Urinary bladder (tissue), 4 donors: ENCODE results near the gene FDXR. TPM values are rescaled to one million over a fixed set of nuclear protein-coding genes. Genes with fewer than 3 reads are reported as not detected.

Source experiments
- DNase-seq: peaks from one replicate; pipeline ENCODE4 v3.0.0-alpha.2; 2015; ENCODE audit errors: extremely low spot score
- H3K27ac ChIP-seq: one replicate; pipeline ENCODE4 v1.5.1; 2013; ENCODE audit warnings: low read depth, mild to moderate bottlenecking, moderate library complexity
- H3K36me3 ChIP-seq: one replicate; pipeline ENCODE4 v1.6.1; 2013; ENCODE audit warnings: mild to moderate bottlenecking, moderate library complexity; ENCODE audit not compliant: insufficient read depth
- H3K4me1 ChIP-seq: one replicate; pipeline ENCODE4 v1.6.1; 2013; ENCODE audit warnings: mild to moderate bottlenecking, moderate library complexity; ENCODE audit not compliant: insufficient read depth
- H3K4me3 ChIP-seq: one replicate; pipeline ENCODE4 v1.5.1; 2013; ENCODE audit warnings: low read depth, low read length
- WGBS: extraction: QIAGEN DNeasy Blood & Tissue Kit; methylation state at CpG from one replicate; pipeline ENCODE4 v1.1.7; 2013; 5-methylcytosine and 5-hydroxymethylcytosine counted together
- polyA plus RNA-seq: library from polyadenylated mRNA; stranded (reverse); fragments of 200-250 nt; gene quantifications from one replicate; pipeline ENCODE4 v1.2.3, GENCODE V29; 2013
- total RNA-seq: library from RNA; depleted of rRNA; stranded (reverse); fragments of >200 nt; gene quantifications from one replicate; pipeline ENCODE4 v1.2.3, GENCODE V29; 2014
- donor health status: healthy with polysubstance abuse.
- donor health status: healthy.

FDXR gene
- total and polyA plus RNA-seq, 2 donors = 3.7 to 12.3 TPM

DNA sequence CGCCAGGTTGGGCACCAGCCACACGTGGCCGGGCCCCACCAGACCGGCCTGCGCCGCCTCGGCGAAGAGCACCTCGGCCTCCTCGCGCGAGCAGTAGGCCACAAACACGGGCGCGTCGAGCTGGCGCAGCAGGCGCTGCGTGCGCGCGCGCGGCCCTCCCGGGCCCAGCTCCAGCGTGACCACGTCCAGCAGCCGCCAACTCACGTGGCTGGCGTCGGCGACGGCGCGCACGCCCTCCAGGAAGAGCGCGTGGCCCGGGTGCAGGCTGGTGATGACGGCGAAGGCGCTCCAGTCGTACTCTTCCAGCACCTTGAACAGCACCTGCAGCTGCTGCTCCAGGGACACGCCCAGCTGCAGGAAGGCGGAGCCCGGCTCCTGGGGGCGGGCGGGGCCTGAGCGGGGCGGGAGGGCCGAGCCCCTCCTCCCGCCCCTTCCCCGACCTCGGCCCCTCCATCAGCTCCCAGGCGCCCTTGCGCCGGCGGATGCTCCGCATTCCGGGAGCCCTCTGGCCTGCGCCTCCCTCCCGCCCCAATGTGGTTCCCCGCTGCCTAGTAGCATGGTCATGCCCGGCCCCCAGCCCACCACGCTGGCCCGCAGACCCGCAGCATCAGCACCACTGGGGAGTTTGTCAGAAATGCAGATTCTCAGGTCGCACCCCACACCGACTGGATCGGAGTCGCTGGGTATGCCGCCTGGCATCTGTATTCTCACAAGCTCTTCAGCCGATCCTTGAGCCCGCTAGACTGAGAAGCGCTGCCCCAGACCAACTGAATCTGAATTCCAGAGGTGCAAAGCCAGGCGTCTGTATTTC lies 20.4 kb downstream of the FDXR start:
- DNase-seq = no peak
- Histone ChIP-seq H3K36me3 (no peaks in the 10 kb centered on the region), H3K4me3 (no peak overlapping the region), H3K4me1 (no peaks in the 10 kb centered on the region), H3K27ac (no peak overlapping the region)
- 9% methylated on average over 76 of the region's 76 CpGs for WGBS

DNA sequence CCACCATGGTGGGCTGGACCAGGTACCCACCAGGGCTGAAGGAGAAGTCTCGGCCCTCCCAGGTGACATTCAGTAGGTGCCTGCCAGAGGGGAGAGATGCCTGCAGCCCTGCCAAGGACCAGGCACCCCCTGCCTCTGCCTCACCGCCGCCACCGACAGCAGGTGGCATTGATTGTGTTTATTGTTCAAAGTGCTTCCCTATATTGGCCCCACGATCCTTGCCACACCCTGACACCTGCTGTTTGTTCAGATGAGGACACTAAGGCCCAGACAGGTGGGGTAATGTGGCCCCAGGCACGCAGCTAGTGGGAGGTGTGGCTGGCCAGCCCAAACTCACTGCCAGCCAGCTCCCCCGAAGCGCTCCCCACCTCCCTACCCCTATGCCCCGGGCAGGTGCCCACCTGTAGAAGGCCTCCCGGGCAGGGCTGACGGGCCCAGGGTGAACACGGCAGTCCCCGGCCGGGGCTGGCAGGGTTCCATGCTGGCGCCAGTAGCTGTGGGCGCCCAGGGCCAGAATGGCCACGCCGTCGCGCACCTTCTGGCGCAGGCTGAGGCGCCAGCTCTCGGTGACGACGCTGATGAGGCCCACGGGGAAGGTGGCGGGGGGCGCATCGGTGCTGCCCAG lies 21.1 kb downstream of the FDXR start:
- Histone ChIP-seq H3K4me3 (no peak overlapping the region), H3K27ac (no peak overlapping the region), H3K4me1 (no peaks in the 10 kb centered on the region), H3K36me3 (no peaks in the 10 kb centered on the region)
- 62% methylated on average over 29 of the region's 29 CpGs for WGBS
- no peak for DNase-seq

DNA sequence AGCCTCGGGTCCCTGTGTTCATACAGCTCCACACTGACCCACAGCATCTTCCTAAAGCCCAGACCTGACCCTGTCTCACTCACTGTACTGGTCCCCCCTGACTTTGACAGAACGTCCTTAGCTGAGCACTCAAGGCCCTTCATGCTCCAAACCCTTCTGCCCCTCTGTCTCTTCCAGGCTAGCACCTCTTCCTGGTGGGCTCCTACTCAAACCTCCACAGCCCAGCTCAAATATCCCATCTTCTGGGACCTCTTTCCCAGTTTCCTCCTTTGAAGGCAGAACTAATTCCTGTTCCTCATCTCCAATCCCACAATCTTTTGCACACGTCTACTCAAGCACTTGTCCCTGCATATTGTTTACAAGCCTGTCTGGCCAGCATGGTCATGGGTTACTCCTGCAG lies 21.9 kb downstream of the FDXR start:
- WGBS = 60% methylated on average over 3 of the region's 3 CpGs
- no peak overlapping the region for H3K27ac ChIP-seq
- DNase-seq = no peak
- H3K36me3 ChIP-seq = no peaks in the 10 kb centered on the region
- no peaks in the 10 kb centered on the region for H3K4me1 ChIP-seq
- no peak overlapping the region for H3K4me3 ChIP-seq

DNA sequence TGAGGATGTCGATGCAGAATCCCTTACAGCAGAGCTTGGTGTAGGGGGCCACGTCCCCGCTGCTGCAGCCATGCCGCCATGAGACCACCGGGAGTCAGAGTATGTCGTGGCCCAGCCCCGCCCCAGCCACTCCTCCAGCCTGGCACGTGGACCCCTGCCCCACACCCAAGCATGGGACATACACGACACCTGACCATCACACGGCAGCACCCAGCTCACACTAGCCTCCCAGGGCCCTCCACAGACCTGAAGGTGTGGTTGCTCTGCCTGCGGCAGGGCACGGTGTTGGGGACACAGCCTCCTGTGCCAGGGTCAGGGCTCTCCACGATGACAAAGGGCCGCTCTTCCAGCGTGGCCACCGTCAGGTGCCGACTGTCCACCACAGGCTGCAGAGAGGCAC lies 22.5 kb downstream of the FDXR start:
- 81% methylated on average over 17 of the region's 17 CpGs for WGBS
- Histone ChIP-seq H3K4me3 (no peak overlapping the region), H3K27ac (no peak overlapping the region), H3K4me1 (no peaks in the 10 kb centered on the region), H3K36me3 (no peaks in the 10 kb centered on the region)
- no peak for DNase-seq

DNA sequence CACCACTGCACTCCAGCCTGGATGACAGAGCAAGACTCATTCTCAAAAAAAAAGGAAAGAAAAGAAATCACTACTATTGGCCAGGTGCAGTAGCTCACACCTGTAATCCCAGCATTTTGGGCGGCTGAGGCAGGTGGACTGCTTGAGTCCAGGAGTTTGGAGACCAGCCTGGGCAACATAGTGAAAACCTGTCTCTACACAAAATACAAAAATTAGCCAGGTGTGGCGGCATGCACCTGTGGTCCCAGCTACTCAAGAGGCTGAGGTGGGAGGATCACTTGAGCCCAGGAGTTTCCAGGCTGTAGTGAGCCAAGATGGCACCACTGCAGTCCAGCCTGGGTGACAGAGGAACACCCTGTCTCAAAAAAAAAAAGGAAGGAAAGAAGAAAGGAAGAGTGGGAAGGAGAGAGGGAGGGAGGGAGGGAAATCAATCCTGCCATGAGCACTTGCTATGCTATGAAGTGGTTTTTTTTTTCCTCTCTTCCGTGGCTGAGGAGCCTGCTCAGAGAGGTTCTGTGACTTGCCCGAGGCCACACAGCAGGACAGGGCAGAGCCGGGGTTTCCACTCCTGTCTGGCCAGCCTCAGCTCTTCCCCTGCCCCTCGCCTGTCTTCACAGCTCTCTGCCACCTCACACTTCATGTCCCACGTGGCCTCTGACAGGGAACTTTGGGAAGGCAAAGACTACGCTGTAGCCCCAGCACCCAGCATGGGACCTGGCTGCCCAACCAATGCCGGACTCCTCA lies 24.0 kb downstream of the FDXR start:
- WGBS = 71% methylated on average over 9 of the region's 9 CpGs
- Histone ChIP-seq H3K4me3 (no peak overlapping the region), H3K36me3 (no peaks in the 10 kb centered on the region), H3K4me1 (no peaks in the 10 kb centered on the region), H3K27ac (no peak overlapping the region)
- DNase-seq = no peak

DNA sequence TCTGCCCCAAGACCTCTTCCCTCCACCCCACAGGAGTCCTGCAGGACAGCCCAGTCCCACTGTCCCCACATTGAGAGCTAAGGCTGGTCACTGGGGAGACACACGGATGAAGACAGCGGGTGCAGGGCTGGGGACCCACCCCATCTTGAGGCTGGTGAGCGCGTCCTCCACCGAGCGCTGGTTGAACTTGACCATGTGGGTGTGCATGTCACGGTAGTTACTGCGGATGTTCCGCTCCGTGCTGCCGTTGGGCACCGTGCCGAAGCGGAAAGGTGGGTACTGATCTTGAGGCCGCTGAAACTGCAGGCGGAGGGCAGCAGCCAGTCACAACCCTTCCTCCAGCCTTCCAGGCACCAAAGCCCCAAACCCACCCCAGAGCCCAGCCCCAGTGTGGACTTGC lies 26.2 kb downstream of the FDXR start:
- H3K27ac ChIP-seq = no peak overlapping the region
- H3K4me3 ChIP-seq = no peak overlapping the region
- WGBS = 94% methylated on average over 16 of the region's 16 CpGs
- DNase-seq = no peak
- H3K4me1 ChIP-seq = no peaks in the 10 kb centered on the region
- no peaks in the 10 kb centered on the region for H3K36me3 ChIP-seq

DNA sequence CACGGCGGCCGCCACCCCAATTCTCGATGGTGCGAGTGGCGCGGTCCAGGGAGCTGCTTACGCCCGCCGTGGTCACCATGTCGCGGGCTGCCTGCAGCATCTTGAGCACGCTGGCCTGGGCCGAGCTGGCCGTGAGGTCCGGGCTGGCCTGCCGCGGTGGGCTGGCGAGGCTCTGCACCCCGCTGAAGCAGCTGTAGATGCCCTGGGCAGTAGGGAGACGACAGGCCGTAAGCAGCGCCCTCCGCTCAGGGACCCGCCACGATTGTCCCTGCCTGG lies 29.5 kb downstream of the FDXR start:
- no peak overlapping the region for H3K4me3 ChIP-seq
- WGBS = 34% methylated on average over 26 of the region's 26 CpGs
- no peak overlapping the region for H3K27ac ChIP-seq
- DNase-seq = no peak
- H3K36me3 ChIP-seq = no peaks in the 10 kb centered on the region
- no peaks in the 10 kb centered on the region for H3K4me1 ChIP-seq

DNA sequence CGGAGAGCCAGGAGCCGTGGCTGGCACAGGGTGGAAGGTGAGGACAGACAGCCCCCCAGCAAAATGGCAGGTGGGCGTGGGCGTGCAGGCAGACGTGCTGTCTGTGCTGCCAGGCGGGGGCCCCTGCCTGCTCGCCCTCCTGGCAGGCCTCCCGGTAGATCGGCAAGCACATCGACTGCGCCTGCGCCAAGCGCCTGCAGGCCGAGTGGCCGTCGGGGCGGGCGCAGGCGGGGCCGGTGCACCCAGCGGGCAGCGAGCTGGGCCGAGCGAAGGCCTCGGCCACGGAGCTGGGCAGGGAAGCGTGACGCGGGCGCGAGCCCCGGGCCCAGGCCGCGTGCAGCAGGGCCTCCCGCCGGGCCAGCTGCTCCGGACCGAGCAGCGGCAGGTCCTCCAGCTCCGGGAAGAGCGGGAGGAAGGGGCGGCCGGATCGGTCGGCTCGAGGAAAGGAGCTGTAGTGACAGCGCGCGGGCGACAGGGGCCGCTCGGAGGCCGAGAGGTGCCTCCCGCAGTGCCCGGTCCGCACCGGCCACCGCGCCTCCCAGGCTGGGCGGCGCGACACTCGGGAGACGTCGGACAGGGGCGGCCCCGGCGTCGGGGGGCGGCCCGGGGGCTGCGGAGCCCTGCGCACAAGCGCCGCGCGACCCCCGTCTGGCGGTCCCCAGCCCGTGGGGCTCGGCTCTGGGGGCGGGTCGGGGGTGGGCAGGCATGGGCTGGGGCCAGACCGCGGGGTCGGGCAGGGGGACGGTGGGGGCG lies 30.0 kb downstream of the FDXR start:
- no peak for DNase-seq
- Histone ChIP-seq H3K27ac (no peak overlapping the region), H3K4me3 (peak overlapping the region; percentile 9), H3K4me1 (no peaks in the 10 kb centered on the region), H3K36me3 (no peaks in the 10 kb centered on the region)
- 2% methylated on average over 88 of the region's 88 CpGs for WGBS

DNA sequence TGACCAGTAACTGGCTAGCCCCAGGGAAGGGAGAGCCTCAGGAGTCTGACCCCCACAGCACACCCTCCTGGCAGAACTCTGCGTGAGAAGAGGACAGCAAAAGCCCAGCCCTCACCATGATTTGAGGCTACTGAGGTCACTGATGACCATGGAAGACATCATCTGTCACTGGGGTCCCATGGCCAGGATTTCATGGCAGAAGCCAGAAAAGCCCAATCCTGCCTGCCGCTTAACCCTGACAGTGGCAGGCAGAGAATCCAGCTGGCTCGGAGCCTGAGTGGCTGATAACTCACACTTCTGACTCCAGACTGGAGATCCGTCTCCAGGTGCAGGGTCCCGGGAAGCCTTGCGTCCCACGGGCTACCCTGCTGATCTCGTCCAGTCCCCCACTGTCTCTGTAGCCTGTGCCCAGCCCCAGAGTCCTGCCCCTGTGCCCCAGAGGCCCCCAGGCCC lies 30.6 kb downstream of the FDXR start:
- no peak overlapping the region for H3K27ac ChIP-seq
- no peak for DNase-seq
- H3K4me1 ChIP-seq = no peaks in the 10 kb centered on the region
- H3K36me3 ChIP-seq = no peaks in the 10 kb centered on the region
- 35% methylated on average over 8 of the region's 8 CpGs for WGBS
- no peak overlapping the region for H3K4me3 ChIP-seq

DNA sequence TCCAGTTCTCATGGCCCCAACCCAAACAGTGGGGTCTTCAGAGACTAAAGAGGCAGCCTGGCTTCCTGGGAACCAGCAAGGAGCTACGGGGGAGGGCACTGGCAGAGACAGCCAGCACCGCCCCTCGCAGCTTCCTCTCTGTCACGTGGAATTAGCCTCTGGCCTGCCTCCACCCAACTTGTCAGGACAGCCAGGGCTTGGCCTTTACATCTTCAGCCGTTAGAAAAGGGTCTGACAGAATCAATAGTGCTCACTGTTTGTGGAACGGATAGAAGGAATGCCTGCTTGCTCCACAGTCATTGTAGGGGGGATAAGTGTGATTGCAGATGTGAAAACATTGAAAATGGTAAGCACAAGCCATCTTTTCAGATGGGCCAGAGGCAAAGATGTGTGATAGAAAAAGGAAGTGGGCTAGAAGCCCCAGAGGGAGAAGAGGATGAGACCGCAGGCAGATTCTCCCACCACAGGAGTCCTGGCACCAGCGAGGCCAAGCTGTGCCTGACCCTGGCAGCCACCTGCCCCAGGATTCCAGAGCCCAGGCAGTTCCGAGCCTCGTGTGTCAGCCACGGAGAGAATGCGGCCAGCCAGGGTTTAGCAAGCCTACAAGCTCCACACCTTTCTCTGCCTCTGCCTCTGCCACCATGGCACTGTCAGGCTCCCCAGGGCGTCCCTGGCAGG lies 31.7 kb downstream of the FDXR start:
- DNase-seq = no peak
- 36% methylated on average over 13 of the region's 13 CpGs for WGBS
- H3K36me3 ChIP-seq = peaks cover 1% of the 10 kb centered on the region
- no peak overlapping the region for H3K4me3 ChIP-seq
- H3K27ac ChIP-seq = no peak overlapping the region
- H3K4me1 ChIP-seq = no peaks in the 10 kb centered on the region

DNA sequence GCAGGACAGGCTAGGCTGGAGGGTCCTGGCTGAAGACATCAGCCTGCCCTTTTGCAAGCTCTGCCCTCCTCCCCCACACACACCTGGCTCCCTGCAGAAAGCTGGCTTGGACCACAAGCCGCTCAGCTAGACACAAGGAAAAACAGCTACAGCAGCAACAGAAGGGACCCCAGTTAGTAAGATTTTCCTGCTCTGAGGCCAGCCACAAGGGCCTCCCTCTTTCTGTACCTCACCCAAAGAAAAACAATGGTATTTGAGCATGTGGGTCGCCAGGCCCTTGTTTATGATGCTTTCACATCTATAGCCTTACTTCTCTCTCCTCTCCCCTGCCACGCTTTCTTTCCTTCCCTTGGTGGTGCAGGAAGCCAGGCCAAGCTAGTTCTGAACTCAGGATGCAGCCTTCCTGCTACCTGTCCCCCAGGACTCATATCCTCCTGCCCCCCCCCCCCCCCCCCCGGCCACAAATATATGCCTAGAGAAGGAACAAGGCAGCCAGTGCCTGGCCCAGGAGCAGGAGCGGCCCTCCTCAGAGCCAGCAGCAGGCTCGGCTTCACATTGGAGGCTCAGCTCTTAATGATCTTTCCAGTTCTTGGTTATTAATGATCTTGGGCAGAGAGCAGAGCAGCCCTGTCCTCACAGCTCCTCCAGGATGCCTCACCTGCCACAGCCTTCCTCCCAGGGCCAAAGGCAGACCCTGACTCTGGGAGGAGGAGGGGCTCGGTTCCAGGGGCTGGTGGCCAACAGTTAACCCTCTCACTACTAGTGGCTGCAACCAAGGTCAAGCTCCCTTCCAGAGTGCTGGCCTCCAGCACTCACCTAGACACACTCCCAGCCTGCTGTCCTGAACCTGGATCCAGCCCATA lies 32.6 kb downstream of the FDXR start:
- no peaks in the 10 kb centered on the region for H3K4me1 ChIP-seq
- peaks cover 5% of the 10 kb centered on the region for H3K36me3 ChIP-seq
- DNase-seq = no peak
- H3K27ac ChIP-seq = no peak overlapping the region
- H3K4me3 ChIP-seq = no peak overlapping the region
- 56% methylated on average over 7 of the region's 7 CpGs for WGBS

DNA sequence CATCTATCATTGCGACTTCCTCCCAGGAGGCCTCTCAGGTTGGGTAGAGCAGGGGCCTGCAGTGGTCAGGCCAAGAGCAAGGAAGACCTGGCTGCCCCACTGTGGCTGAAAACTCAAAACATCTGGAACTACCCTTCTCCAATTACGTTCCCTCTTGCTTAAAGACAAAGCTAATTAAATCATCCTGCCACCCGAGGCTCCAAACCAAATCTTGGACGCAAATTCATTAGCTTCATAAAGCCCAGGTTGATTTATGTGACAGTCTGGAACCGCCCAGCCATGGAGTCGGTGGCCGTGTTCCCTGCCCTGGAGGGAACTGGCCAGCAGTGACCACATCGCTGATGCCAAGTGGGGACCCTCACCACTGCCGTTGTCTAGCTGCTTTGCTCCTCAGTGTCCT lies 34.5 kb downstream of the FDXR start:
- H3K27ac ChIP-seq = no peak overlapping the region
- H3K36me3 ChIP-seq = peaks cover 5% of the 10 kb centered on the region
- H3K4me3 ChIP-seq = no peak overlapping the region
- no peak for DNase-seq
- H3K4me1 ChIP-seq = no peaks in the 10 kb centered on the region
- 77% methylated on average over 9 of the region's 9 CpGs for WGBS
